WTC11 (cell line): ENCODE results near the gene TMEM147. TPM values are rescaled to one million over a fixed set of nuclear protein-coding genes. Genes with fewer than 3 reads are reported as not detected.

Source experiments
- ATAC-seq: fragments of 200-7000 bp; cut with Tn5 transposase; 2 replicates; pipeline ENCODE4 v1.10.0; 2021; ENCODE audit warnings: mild to moderate bottlenecking, moderate library complexity
- CTCF ChIA-PET: fragments of 300-600 bp; sonication (Branson Sonifier 250); formaldehyde crosslinking; loops from one replicate; lab custom pipeline; 2021; ENCODE audit warnings: antibody characterized with exemption; lab: Charles Lee
- POLR2A ChIA-PET: fragments of 350-600 bp; sonication (Branson Sonifier 250); formaldehyde crosslinking; loops from one replicate; lab custom pipeline; 2021; ENCODE audit warnings: antibody characterized with exemption; lab: Charles Lee
- DNase-seq: peaks from one replicate; pipeline ENCODE4 v3.0.0; 2021; ENCODE audit warnings: low spot score
- H3K27ac Mint-ChIP-seq: 2 replicates; pipeline ENCODE4 v1.8.0; 2021; ENCODE audit warnings: mixed read lengths
- H3K27me3 Mint-ChIP-seq: 2 replicates; pipeline ENCODE4 v1.8.0; 2021; ENCODE audit warnings: low read depth, mild to moderate bottlenecking, moderate library complexity, mixed read lengths
- H3K36me3 Mint-ChIP-seq: 2 replicates; pipeline ENCODE4 v1.8.0; 2021; ENCODE audit warnings: mixed read lengths
- H3K4me1 Mint-ChIP-seq: 2 replicates; pipeline ENCODE4 v1.8.0; 2022; ENCODE audit warnings: mixed read lengths
- H3K4me3 Mint-ChIP-seq: 2 replicates; pipeline ENCODE4 v1.8.0; 2021; ENCODE audit warnings: mild to moderate bottlenecking, moderate library complexity, mixed read lengths
- H3K9me3 Mint-ChIP-seq: 2 replicates; pipeline ENCODE4 v1.8.0; 2021; ENCODE audit warnings: mixed read lengths
- EMX1 ChIP-seq: fragments of 250-450 bp; sonication (Bioruptor Pico); IDR thresholded peaks from 2 replicates; pipeline ENCODE4 v1.8.0; 2021; ENCODE audit warnings: mild to moderate bottlenecking
- IRF2 ChIP-seq: sonication (generic); formaldehyde crosslinking; IDR thresholded peaks from 2 replicates; pipeline ENCODE4 v1.8.0; 2022; ENCODE audit warnings: low read depth, missing genetic modification reagents, borderline replicate concordance
- NR2C2 ChIP-seq: sonication (generic); formaldehyde crosslinking; IDR thresholded peaks from 2 replicates; pipeline ENCODE4 v1.8.0; 2022; ENCODE audit warnings: mild to moderate bottlenecking, missing genetic modification reagents
- OVOL2 ChIP-seq: fragments of 250-450 bp; sonication (Bioruptor Pico); IDR thresholded peaks from 2 replicates; pipeline ENCODE4 v1.9.0; 2021; ENCODE audit warnings: mild to moderate bottlenecking, borderline replicate concordance
- TP53 ChIP-seq: sonication (generic); formaldehyde crosslinking; IDR thresholded peaks from 2 replicates; pipeline ENCODE4 v1.8.1; 2023; ENCODE audit warnings: mild to moderate bottlenecking, missing genetic modification reagents
- ZNF121 ChIP-seq: sonication (generic); formaldehyde crosslinking; IDR thresholded peaks from 2 replicates; pipeline ENCODE4 v1.8.0; 2023; ENCODE audit warnings: missing genetic modification reagents
- total RNA-seq: library from RNA; stranded (reverse); gene quantifications from 3 replicates; pipeline ENCODE4 v1.2.3, GENCODE V29; 2021
- TF ChIP-seq, protein P1 (sequence below): fragments of 250-450 bp; sonication (Bioruptor Pico); IDR thresholded peaks from 2 replicates; pipeline ENCODE4 v1.8.0; 2021; ENCODE audit warnings: mild to moderate bottlenecking
- TF ChIP-seq, protein P2 (sequence below): fragments of 200-600 bp; IDR thresholded peaks from 2 replicates; pipeline ENCODE4 v1.8.0; 2022; ENCODE audit warnings: antibody characterized with exemption
- TF ChIP-seq, protein P3 (sequence below): sonication (generic); formaldehyde crosslinking; IDR thresholded peaks from 2 replicates; pipeline ENCODE4 v1.8.0; 2023; ENCODE audit warnings: missing genetic modification reagents, mild to moderate bottlenecking, borderline replicate concordance
- TF ChIP-seq, protein P4 (sequence below): sonication (generic); formaldehyde crosslinking; conservative IDR thresholded peaks from 2 replicates; pipeline ENCODE4 v1.8.1; 2023; ENCODE audit warnings: mild to moderate bottlenecking, low read depth, missing genetic modification reagents, moderate library complexity

The TMEM147 gene
- total RNA-seq, 1 experiment from 2014 or later = 135 TPM

DNA sequence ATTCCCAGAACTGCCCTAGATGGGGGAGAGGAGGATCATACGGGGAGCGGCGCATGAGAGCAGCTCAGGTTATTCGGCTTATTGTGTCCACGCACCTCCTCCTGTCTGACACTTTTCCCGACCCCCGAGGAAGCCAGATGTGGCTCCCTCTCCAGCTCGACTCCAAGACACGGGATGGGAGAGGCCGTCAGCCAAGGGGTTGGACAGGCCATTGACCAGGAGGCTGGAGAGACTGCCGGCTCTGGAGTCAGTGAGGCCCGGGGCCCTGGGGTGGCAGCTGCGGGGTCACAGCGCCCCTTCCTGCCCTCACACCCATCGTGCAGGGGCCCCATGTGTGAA lies 34.8 kb upstream of the TMEM147 start:
- Mint-ChIP-seq H3K27ac (no peak overlapping the region), H3K36me3 (peaks cover 26% of the 10 kb centered on the region), H3K4me1 (peaks cover 24% of the 10 kb centered on the region), H3K4me3 (peak overlapping the region; percentile 99), H3K27me3 (peaks cover 20% of the 10 kb centered on the region), H3K9me3 (no peaks in the 10 kb centered on the region)
- TF ChIP-seq OVOL2 (CRISPR knock-in tag) = no peak
- TF ChIP-seq, protein P1, sequence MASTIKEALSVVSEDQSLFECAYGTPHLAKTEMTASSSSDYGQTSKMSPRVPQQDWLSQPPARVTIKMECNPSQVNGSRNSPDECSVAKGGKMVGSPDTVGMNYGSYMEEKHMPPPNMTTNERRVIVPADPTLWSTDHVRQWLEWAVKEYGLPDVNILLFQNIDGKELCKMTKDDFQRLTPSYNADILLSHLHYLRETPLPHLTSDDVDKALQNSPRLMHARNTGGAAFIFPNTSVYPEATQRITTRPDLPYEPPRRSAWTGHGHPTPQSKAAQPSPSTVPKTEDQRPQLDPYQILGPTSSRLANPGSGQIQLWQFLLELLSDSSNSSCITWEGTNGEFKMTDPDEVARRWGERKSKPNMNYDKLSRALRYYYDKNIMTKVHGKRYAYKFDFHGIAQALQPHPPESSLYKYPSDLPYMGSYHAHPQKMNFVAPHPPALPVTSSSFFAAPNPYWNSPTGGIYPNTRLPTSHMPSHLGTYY (CRISPR knock-in tag) = no peak
- peak; percentile 17; the same call in 1 of the 2 replicates for TF ChIP-seq TP53 (CRISPR knock-in tag)
- TF ChIP-seq EMX1 = no peak
- TF ChIP-seq, protein P2, sequence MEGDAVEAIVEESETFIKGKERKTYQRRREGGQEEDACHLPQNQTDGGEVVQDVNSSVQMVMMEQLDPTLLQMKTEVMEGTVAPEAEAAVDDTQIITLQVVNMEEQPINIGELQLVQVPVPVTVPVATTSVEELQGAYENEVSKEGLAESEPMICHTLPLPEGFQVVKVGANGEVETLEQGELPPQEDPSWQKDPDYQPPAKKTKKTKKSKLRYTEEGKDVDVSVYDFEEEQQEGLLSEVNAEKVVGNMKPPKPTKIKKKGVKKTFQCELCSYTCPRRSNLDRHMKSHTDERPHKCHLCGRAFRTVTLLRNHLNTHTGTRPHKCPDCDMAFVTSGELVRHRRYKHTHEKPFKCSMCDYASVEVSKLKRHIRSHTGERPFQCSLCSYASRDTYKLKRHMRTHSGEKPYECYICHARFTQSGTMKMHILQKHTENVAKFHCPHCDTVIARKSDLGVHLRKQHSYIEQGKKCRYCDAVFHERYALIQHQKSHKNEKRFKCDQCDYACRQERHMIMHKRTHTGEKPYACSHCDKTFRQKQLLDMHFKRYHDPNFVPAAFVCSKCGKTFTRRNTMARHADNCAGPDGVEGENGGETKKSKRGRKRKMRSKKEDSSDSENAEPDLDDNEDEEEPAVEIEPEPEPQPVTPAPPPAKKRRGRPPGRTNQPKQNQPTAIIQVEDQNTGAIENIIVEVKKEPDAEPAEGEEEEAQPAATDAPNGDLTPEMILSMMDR = peak; percentile 44
- peak; percentile 2 for ATAC-seq
- ChIA-PET CTCF (interaction anchor here (0.6 to 4.0 kb wide), 54 partner anchors 8 to 467 kb away, joined by 3 to 62 read pairs (median 5); partner anchors contain the start of genes ATP4A, COX6B1, ETV2 and HAUS5), POLR2A (interaction anchor here (0.6 to 1.2 kb wide), 16 partner anchors 8 to 234 kb away, joined by 3 to 5 read pairs (median 3); partner anchors contain the start of genes COX6B1 and FFAR3)
- DNase-seq = no peak

DNA sequence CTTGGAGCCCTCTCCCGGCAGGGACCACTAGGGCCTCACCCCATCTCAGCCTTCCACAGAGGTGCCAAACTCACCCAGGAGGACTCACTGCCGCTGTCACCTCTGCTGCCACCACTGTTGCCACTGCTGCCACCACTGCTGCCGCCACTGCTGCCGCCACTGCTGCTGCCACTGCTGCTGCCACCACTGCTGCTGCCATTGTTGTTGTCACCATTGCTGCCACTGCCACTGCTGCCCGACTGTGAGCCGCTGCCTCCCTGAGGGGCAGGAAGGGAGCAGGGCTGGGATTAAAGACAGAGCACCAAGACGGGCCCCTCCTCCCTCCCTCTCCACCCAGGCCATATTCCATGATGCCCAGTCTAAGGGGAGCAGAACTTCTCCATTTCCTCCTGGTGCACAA lies 34.1 kb upstream of the TMEM147 start:
- no peak for ATAC-seq
- H3K36me3 Mint-ChIP-seq = peaks cover 19% of the 10 kb centered on the region
- no peak overlapping the region for H3K4me3 Mint-ChIP-seq
- H3K4me1 Mint-ChIP-seq = peaks cover 24% of the 10 kb centered on the region
- POLR2A ChIA-PET = interaction anchor here (1.1 to 1.2 kb wide), 3 partner anchors 12 to 37 kb away, joined by 3 to 4 read pairs (median 4); no protein-coding TSS in a partner anchor
- TF ChIP-seq, protein P3, sequence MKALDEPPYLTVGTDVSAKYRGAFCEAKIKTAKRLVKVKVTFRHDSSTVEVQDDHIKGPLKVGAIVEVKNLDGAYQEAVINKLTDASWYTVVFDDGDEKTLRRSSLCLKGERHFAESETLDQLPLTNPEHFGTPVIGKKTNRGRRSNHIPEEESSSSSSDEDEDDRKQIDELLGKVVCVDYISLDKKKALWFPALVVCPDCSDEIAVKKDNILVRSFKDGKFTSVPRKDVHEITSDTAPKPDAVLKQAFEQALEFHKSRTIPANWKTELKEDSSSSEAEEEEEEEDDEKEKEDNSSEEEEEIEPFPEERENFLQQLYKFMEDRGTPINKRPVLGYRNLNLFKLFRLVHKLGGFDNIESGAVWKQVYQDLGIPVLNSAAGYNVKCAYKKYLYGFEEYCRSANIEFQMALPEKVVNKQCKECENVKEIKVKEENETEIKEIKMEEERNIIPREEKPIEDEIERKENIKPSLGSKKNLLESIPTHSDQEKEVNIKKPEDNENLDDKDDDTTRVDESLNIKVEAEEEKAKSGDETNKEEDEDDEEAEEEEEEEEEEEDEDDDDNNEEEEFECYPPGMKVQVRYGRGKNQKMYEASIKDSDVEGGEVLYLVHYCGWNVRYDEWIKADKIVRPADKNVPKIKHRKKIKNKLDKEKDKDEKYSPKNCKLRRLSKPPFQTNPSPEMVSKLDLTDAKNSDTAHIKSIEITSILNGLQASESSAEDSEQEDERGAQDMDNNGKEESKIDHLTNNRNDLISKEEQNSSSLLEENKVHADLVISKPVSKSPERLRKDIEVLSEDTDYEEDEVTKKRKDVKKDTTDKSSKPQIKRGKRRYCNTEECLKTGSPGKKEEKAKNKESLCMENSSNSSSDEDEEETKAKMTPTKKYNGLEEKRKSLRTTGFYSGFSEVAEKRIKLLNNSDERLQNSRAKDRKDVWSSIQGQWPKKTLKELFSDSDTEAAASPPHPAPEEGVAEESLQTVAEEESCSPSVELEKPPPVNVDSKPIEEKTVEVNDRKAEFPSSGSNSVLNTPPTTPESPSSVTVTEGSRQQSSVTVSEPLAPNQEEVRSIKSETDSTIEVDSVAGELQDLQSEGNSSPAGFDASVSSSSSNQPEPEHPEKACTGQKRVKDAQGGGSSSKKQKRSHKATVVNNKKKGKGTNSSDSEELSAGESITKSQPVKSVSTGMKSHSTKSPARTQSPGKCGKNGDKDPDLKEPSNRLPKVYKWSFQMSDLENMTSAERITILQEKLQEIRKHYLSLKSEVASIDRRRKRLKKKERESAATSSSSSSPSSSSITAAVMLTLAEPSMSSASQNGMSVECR (CRISPR knock-in tag) = no peak
- TF ChIP-seq IRF2 (no peak), ZNF121 (CRISPR knock-in tag) (no peak), NR2C2 (CRISPR knock-in tag) (no peak)
- TF ChIP-seq, protein P4, sequence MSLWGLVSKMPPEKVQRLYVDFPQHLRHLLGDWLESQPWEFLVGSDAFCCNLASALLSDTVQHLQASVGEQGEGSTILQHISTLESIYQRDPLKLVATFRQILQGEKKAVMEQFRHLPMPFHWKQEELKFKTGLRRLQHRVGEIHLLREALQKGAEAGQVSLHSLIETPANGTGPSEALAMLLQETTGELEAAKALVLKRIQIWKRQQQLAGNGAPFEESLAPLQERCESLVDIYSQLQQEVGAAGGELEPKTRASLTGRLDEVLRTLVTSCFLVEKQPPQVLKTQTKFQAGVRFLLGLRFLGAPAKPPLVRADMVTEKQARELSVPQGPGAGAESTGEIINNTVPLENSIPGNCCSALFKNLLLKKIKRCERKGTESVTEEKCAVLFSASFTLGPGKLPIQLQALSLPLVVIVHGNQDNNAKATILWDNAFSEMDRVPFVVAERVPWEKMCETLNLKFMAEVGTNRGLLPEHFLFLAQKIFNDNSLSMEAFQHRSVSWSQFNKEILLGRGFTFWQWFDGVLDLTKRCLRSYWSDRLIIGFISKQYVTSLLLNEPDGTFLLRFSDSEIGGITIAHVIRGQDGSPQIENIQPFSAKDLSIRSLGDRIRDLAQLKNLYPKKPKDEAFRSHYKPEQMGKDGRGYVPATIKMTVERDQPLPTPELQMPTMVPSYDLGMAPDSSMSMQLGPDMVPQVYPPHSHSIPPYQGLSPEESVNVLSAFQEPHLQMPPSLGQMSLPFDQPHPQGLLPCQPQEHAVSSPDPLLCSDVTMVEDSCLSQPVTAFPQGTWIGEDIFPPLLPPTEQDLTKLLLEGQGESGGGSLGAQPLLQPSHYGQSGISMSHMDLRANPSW (CRISPR knock-in tag) = no peak
- TF ChIP-seq, all 79 proteins: peak for 0
- Mint-ChIP-seq H3K27me3 (peaks cover 20% of the 10 kb centered on the region), H3K9me3 (no peaks in the 10 kb centered on the region), H3K27ac (no peak overlapping the region)
- no peak for DNase-seq
- CTCF ChIA-PET = interaction anchor here (1.0 to 4.0 kb wide), 14 partner anchors 9 to 467 kb away, joined by 3 to 62 read pairs (median 9); no protein-coding TSS in a partner anchor
